ENCODE data around the gene NLRP7.

GRCh38 chr19:54923276-54923675 lies 24.1 kb downstream of the NLRP7 start:
- TF ChIP-seq CTCF (IDR thresholded peaks at IDR 0.05; ENCODE audit: insufficient read depth, low read length) = no peak
- no peak for TF ChIP-seq REST (IDR thresholded peaks at IDR 0.05; ENCODE audit: insufficient replicate concordance, low read depth)
- TF ChIP-seq POLR2AphosphoS5 (IDR thresholded peaks at IDR 0.05; ENCODE audit: low read depth) = no peak
- TF ChIP-seq GABPA (IDR thresholded peaks at IDR 0.05; ENCODE audit: low read depth) = no peak
